ENCODE results near the gene IZUMO3. TPM values are rescaled to one million over a fixed set of nuclear protein-coding genes. Genes with fewer than 3 reads are reported as not detected.

IZUMO3 gene
- total and polyA plus RNA-seq, 4 donors = not detected

- H3K9me3 ChIP-seq (ENCODE audit: control insufficient read depth, low read length) = no peaks in the 10 kb centered on the region
- no peak overlapping the region for H3K4me3 ChIP-seq (ENCODE audit: low read length in 2 of 2)
- intact Hi-C loops (cut with DNase I) = no loop called here
- DNase-seq (no peak), ATAC-seq (ENCODE audit: low FRiP score) (no peak)
- H3K36me3 ChIP-seq (ENCODE audit: control insufficient read depth in 1 of 2, insufficient read depth in 2 of 2, low read length in 1 of 2) = no peaks in the 10 kb centered on the region
- H3K27ac ChIP-seq (ENCODE audit: low read depth in 1 of 2, low read length in 2 of 2) = no peak overlapping the region
- 26 to 29% methylated on average over 2 of the region's 2 CpGs for WGBS, 2 donors
- H3K4me1 ChIP-seq (ENCODE audit: control insufficient read depth in 1 of 2, insufficient read depth in 2 of 2, low read length in 2 of 2) = no peaks in the 10 kb centered on the region
- no peaks in the 10 kb centered on the region for H3K27me3 ChIP-seq (ENCODE audit: control insufficient read depth in 1 of 2, insufficient read depth in 2 of 2, low read length in 1 of 2)
Measured at GRCh38 chr9:24498632-24499031, 47.1 kb downstream of the IZUMO3 start.

GRCh38 chr9:24497671-24498070 lies 48.0 kb downstream of the IZUMO3 start:
- H3K36me3 ChIP-seq (ENCODE audit: control insufficient read depth in 1 of 2, insufficient read depth in 2 of 2, low read length in 1 of 2) = no peaks in the 10 kb centered on the region
- H3K27me3 ChIP-seq (ENCODE audit: control insufficient read depth in 1 of 2, insufficient read depth in 2 of 2, low read length in 1 of 2) = no peaks in the 10 kb centered on the region
- 66 to 68% methylated on average over 4 of the region's 4 CpGs for WGBS, 2 donors
- DNase-seq (no peak), ATAC-seq (ENCODE audit: low FRiP score) (no peak)
- no peaks in the 10 kb centered on the region for H3K4me1 ChIP-seq (ENCODE audit: control insufficient read depth in 1 of 2, insufficient read depth in 2 of 2, low read length in 2 of 2)
- intact Hi-C loops (cut with DNase I) = no loop called here
- no peak overlapping the region for H3K4me3 ChIP-seq (ENCODE audit: low read length in 2 of 2)
- no peak overlapping the region for H3K27ac ChIP-seq (ENCODE audit: low read depth in 1 of 2, low read length in 2 of 2)
- no peaks in the 10 kb centered on the region for H3K9me3 ChIP-seq (ENCODE audit: control insufficient read depth, low read length)
